ENCODE results near the gene KCNC4.
A peak's percentile ranks its signal among the peaks of the same experiment; 100 is the strongest.

The KCNC4 gene

GRCh38 chr1:110211496-110212168, 1.5 kb downstream of the KCNC4 start:
- DNase-seq (ENCODE audit: low read depth in 1 of 2, low spot score in 1 of 2): peak in 1 of 2 donors; percentile 10

DNA sequence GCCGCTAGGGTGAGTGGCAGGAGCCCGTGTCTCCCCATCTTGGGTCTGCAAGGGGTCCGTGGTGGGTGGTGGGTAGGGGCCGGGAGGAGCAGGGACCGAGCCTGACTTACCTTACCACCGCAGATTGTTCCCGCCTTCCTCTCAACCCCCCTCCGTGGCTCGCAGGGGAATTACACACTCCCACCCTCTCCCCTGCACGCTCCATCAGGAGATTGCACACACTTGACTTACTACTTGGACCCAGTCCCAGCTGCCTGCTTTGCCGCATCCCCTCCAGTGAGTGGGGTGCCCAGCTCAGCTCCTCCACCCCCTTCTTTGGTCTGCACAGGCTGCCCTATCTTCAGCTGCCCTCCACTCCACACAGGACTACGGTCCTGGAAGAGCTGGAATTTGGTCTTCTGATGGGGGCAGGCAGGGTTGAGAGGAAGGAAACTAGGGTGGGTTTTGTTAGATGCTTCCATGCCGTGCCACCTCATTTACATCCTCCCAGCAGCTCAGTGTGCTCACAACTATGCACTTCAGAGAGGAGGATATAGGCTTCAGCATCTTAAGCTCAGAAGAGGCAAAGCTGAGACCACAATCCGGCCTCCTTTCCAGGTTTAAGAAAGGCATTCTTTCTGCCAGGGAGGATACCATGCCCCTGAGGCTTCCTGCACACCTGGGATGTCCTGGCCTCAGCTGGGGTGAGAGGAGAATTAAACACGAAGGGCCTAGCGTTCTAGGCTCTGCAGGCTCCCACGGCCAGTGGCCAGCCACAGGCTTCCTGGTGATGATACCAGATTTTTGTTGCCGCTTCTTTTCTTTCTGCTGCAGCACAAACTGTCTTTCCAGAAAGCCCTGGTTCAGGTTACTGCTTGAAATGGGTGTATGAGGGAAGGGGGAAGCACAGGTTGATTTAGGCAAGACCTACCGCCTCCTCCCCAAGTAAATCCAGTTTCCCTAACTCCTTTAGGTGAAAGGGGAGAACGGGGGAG, 2.3 kb downstream of the KCNC4 start:
- DNase-seq (ENCODE audit: low read depth in 1 of 2, low spot score in 1 of 2): no peak

GRCh38 chr1:110213143-110213540, 3.0 kb downstream of the KCNC4 start:
- DNase-seq (ENCODE audit: low read depth in 1 of 2, low spot score in 1 of 2): no peak

- DNase-seq (ENCODE audit: low read depth in 1 of 2, low spot score in 1 of 2): no peak
Measured at GRCh38 chr1:110214454-110215404, 4.6 kb downstream of the KCNC4 start.

DNA sequence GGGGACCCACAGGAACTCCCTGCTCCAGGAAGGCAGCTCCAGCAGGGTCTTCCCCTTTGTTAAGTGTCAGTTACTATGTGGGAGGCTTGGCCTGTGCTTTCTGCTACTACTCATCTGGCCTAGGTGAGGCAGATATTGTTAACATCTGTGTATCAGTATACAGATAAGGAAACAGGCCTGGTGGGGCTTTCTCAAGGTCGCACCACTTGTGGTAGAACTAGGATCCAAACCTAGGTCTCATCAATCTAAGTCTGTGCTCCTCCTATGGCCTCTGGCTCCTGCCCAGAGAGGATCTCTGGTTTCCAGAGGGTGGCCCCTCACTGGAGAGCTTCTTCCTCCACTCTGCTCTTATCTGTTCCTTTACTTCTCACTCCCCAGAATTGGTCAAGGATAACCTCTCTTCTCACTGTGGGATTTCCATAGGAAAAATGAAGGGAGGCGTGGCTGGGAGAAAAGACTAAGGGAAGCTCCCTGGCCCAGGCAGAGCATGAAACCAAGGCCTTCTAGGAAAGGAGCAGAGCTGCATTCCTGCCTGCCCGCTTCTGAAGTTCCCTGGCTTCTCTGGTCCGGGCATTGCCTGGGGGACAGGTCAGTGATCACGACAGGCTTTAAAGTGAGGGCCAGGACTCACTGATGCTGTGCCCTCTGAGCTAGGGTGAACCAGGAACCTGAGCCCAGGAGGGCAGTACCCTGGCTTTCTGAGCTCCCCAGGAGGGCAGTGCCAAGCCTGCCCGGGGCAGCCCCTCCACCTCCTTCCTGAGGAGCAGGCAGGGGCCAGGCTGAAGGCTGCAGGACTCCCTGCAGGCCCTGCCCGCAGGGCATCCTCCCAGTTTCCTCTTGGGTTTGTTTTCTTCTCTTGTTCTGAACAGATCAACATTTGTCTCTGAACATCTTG, 5.8 kb downstream of the KCNC4 start:
- no peak for DNase-seq (ENCODE audit: low read depth in 1 of 2, low spot score in 1 of 2)

DNA sequence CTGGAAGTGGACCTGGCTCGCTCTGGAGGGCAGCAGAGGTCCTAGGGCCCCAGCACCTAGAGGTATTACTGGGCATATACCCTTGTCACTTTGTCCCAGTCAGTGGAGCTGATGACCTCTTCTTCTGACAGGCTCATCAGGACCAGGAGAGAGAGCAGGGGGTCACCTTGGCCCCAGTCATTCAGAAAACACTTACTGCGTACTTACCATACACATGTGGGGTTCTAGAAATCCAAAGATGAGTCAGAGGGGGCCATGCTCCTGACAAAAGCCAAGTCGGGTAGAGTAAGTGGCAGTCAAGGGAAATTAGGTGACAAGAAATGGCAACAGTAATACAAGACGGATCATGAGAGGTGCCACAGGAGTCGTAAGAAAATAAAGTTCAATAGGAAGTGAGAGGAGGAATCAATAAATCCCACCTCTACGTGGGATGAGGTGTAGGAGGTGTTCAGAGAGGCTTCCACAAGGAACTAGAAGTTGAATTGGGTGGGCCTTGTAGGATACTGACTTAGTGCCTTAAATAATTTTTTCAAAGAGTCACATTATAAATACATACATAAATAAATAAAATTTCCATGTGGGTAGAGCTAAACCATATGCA, 6.8 kb downstream of the KCNC4 start:
- DNase-seq (ENCODE audit: low read depth in 1 of 2, low spot score in 1 of 2): no peak

GRCh38 chr1:110218137-110218536, 8.0 kb downstream of the KCNC4 start:
- DNase-seq (ENCODE audit: low read depth in 1 of 2, low spot score in 1 of 2): no peak

DNA sequence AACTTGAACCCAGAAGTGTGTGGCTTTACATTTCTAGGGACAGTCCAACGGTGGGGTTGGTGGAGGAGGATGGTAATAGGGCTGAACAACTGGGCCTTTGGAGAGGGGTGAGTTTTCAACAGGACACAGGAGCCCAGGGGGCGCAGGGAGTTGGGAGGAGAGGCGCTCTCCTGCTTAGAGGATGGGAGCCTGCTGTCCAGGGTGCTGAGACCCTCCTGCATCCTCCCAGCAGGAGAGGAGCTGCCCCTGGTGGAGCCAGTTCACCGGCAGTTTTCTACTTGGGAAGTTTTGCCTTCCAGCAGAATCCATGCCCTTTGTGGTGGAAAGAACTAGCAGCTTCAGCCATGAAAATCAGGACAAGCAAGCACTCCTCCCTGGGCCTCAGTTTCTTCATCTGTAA, 8.6 kb downstream of the KCNC4 start:
- DNase-seq (ENCODE audit: low read depth in 1 of 2, low spot score in 1 of 2): no peak

DNA sequence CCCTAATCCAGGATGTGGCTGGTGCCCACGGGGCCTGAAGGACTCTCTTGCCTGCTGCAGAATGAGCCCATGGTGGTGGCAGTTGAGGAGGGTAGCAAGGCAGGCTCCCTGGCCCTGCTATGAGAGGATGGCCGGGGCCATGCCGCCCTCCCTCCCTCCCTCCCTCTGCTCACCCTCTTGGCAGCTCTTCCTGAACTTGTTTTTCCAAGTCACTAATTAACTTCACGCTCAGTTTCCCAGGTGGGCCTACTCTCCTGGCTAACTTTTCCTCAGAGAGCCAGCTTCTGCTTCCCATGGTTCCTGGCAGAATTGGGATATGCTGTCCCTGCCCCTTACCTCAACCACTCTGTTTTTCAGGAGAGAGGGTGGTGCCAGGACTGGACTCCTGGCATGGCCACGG, 10.2 kb downstream of the KCNC4 start:
- DNase-seq (ENCODE audit: low read depth in 1 of 2, low spot score in 1 of 2): no peak

- DNase-seq (ENCODE audit: low read depth in 1 of 2, low spot score in 1 of 2): no peak
Measured at GRCh38 chr1:110221119-110221518, 11.0 kb downstream of the KCNC4 start.

DNA sequence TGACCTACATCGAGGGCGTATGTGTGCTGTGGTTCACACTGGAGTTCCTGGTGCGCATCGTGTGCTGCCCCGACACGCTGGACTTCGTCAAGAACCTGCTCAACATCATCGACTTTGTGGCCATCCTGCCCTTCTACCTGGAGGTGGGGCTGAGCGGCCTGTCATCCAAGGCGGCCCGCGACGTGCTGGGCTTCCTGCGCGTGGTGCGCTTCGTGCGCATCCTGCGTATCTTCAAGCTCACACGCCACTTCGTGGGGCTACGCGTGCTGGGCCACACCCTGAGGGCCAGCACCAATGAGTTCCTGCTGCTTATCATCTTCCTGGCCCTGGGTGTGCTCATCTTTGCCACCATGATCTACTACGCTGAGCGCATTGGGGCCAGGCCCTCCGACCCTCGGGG, 13.0 kb downstream of the KCNC4 start:
- no peak for DNase-seq (ENCODE audit: low read depth in 1 of 2, low spot score in 1 of 2)

DNA sequence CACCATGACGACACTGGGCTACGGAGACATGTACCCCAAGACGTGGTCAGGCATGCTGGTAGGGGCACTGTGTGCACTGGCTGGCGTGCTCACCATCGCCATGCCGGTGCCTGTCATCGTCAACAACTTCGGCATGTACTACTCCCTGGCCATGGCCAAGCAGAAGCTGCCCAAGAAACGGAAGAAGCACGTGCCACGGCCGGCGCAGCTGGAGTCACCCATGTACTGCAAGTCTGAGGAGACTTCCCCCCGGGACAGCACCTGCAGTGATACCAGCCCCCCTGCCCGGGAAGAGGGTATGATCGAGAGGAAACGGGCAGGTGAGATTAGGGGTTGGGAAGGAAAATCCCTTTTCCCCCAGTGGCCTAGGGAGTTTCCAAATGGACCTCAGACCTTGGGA, 13.5 kb downstream of the KCNC4 start:
- DNase-seq (ENCODE audit: low read depth in 1 of 2, low spot score in 1 of 2): no peak

DNA sequence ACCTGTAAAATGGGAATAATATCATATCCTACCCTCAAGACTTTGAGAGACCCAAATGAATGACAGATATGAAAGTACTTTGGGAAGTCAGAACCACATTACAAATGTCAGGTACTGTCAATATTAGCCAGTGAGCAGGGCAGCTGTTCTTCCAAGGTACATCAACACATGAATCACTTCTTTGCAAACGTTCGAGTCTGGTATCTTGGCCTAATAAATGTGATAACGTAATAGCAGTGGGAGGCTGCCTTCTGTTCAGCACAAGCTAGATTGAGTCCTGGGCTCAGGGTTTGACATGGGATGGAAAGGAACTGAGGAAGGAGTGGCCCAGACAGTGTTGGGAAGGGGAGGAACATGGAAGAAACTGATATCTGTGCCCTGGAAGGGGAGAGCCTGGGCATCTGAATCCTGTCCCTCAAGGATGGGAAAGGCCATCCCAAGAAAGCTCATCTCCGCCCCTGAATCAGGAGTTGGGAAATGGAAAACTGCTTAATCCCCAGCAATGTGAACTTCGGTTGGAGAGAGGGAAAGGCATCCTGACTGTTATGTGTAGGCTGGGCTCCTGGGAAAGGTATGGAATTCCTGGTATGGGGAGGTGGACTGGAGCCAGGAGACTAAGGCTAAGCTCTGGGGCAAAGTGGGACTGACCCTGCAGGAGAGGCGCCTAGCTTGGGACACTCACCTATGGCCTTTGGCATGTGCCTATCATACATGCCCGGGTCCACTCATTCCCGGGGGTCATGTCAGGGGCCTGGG, 14.3 kb downstream of the KCNC4 start:
- no peak for DNase-seq (ENCODE audit: low read depth in 1 of 2, low spot score in 1 of 2)

DNA sequence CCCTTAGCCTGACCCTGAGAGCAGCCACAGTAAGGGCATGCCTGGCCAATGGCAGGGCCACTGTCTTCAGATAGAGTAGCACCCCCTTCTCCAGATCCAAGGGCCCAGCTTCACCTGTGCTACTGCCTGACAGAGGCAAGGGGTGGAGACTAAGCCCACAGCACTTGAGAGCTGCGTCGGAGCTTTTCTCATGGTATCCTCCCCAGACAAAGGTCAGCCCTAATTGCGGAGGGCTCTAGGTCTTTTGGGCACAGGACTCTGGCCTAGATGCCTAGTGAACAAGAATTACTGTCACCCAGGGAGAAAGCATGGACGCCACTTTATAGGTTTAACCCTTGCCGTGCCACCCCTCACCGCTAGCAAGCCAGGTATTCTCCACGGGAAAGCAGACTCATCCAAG, 15.1 kb downstream of the KCNC4 start:
- no peak for DNase-seq (ENCODE audit: low read depth in 1 of 2, low spot score in 1 of 2)

- DNase-seq (ENCODE audit: low read depth in 1 of 2, low spot score in 1 of 2): no peak
Measured at GRCh38 chr1:110225756-110226404, 15.8 kb downstream of the KCNC4 start.

GRCh38 chr1:110227774-110228173, 17.7 kb downstream of the KCNC4 start:
- no peak for DNase-seq (ENCODE audit: low read depth in 1 of 2, low spot score in 1 of 2)

- DNase-seq (ENCODE audit: low read depth in 1 of 2, low spot score in 1 of 2): no peak
Measured at GRCh38 chr1:110228381-110228780, 18.3 kb downstream of the KCNC4 start.

- DNase-seq (ENCODE audit: low read depth in 1 of 2, low spot score in 1 of 2): no peak
Measured at GRCh38 chr1:110228869-110229268, 18.8 kb downstream of the KCNC4 start.
